Subcutaneous abdominal adipose tissue (tissue), 5 donors: ENCODE measurements around the gene USP2.
"Not testable (repeated sequence)": the region's sequence is repeated elsewhere in the genome, so short reads cannot be mapped to it uniquely, and the experiment has no call there.

Source experiments
- H3K27ac ChIP-seq: one replicate; pipeline ENCODE4 v1.7.0; 2013; ENCODE audit warnings: low read depth, mild to moderate bottlenecking, inconsistent platforms, low read length, moderate library complexity
- H3K27me3 ChIP-seq, 5 donors: one replicate each; pipeline ENCODE4 v1.7.0; 2013; ENCODE audit warnings: low read length in 5 of 5, inconsistent platforms in 1 of 5; ENCODE audit not compliant: control insufficient read depth in 5 of 5, insufficient read depth in 4 of 5
- H3K36me3 ChIP-seq, 5 donors: one replicate each; pipeline ENCODE4 v1.7.0; 2013; ENCODE audit warnings: low read length in 5 of 5; ENCODE audit not compliant: control insufficient read depth in 5 of 5, insufficient read depth in 5 of 5
- H3K4me1 ChIP-seq, 5 donors: one replicate each; pipeline ENCODE4 v1.7.0; 2013; ENCODE audit warnings: low read length in 5 of 5, mild to moderate bottlenecking in 3 of 5, moderate library complexity in 1 of 5; ENCODE audit not compliant: control insufficient read depth in 5 of 5, insufficient read depth in 5 of 5
- H3K4me3 ChIP-seq, 5 donors: one replicate each; pipeline ENCODE4 v1.7.0; 2013; ENCODE audit warnings: low read length in 5 of 5, low read depth in 1 of 5
- H3K9ac ChIP-seq, 5 donors: one replicate each; pipeline ENCODE4 v1.7.0; 2013; ENCODE audit warnings: low read length in 5 of 5, mild to moderate bottlenecking in 4 of 5, moderate library complexity in 3 of 5
- H3K9me3 ChIP-seq, 5 donors: one replicate each; pipeline ENCODE4 v1.7.0; 2013; ENCODE audit warnings: low read length in 5 of 5; ENCODE audit not compliant: control insufficient read depth in 5 of 5
- donor health status: healthy.
- donor health status: healthy.
- donor health status: healthy.
- donor health status: healthy.
- donor health status: healthy.

Gene USP2

GRCh38 chr11:119414321-119414720 lies 32.8 kb upstream of the USP2 start:
- Histone ChIP-seq H3K27me3 (peaks cover 0 to 17% (median 9%) of the 10 kb centered on the region in 5 donors), H3K9me3 (peaks cover 0 to 7% (median 3%) of the 10 kb centered on the region in 5 donors), H3K4me3 (no peak overlapping the region), H3K27ac (no peak overlapping the region), H3K4me1 (peaks cover 0 to 17% (median 0%) of the 10 kb centered on the region in 5 donors), H3K9ac (no peak overlapping the region), H3K36me3 (peaks cover 0 to under 1% (median 0%) of the 10 kb centered on the region in 5 donors)

GRCh38 chr11:119412072-119412471 lies 30.6 kb upstream of the USP2 start:
- no peak overlapping the region for H3K27ac ChIP-seq
- no peaks in the 10 kb centered on the region for H3K36me3 ChIP-seq
- H3K4me3 ChIP-seq, result no peak overlapping the region
- H3K27me3 ChIP-seq, result peaks cover 0 to 3% (median 0%) of the 10 kb centered on the region in 5 donors
- H3K9ac ChIP-seq, result no peak overlapping the region
- H3K4me1 ChIP-seq, result peaks cover 0 to 3% (median 0%) of the 10 kb centered on the region in 5 donors
- H3K9me3 ChIP-seq, result peaks cover 0 to 7% (median 3%) of the 10 kb centered on the region in 5 donors

GRCh38 chr11:119410501-119410900 lies 29.0 kb upstream of the USP2 start:
- Histone ChIP-seq H3K9me3 (peaks cover 0 to 7% (median 3%) of the 10 kb centered on the region in 5 donors), H3K27me3 (no peaks in the 10 kb centered on the region), H3K4me3 (no peak overlapping the region)

GRCh38 chr11:119409731-119410130 lies 28.2 kb upstream of the USP2 start:
- Histone ChIP-seq H3K4me1 (no peaks in the 10 kb centered on the region), H3K27ac (no peak overlapping the region), H3K9ac (no peak overlapping the region), H3K4me3 (no peak overlapping the region), H3K36me3 (no peaks in the 10 kb centered on the region), H3K27me3 (no peaks in the 10 kb centered on the region), H3K9me3 (peaks cover 0 to 7% (median 3%) of the 10 kb centered on the region in 5 donors)

More at GRCh38 chr11:119410501-119410900, 29.0 kb upstream of the USP2 start:
- H3K36me3 ChIP-seq, result no peaks in the 10 kb centered on the region
- H3K9ac ChIP-seq, result no peak overlapping the region
- H3K4me1 ChIP-seq, result no peaks in the 10 kb centered on the region
- H3K27ac ChIP-seq, result no peak overlapping the region

GRCh38 chr11:119406005-119406404 lies 24.5 kb upstream of the USP2 start:
- peaks cover 0 to 8% (median 3%) of the 10 kb centered on the region in 5 donors for H3K9me3 ChIP-seq
- no peaks in the 10 kb centered on the region for H3K27me3 ChIP-seq
- no peaks in the 10 kb centered on the region for H3K36me3 ChIP-seq
- no peak overlapping the region for H3K9ac ChIP-seq
- H3K4me1 ChIP-seq, result no peaks in the 10 kb centered on the region
- no peak overlapping the region for H3K27ac ChIP-seq
- H3K4me3 ChIP-seq, result no peak overlapping the region

GRCh38 chr11:119405448-119405847 lies 24.0 kb upstream of the USP2 start:
- H3K27ac ChIP-seq, H3K9ac ChIP-seq, H3K27me3 ChIP-seq, H3K4me1 ChIP-seq, H3K4me3 ChIP-seq, H3K36me3 ChIP-seq: not testable (repeated sequence)
- H3K9me3 ChIP-seq, result peaks cover 0 to 13% (median 9%) of the 10 kb centered on the region in 5 donors

- Histone ChIP-seq H3K27me3 (no peaks in the 10 kb centered on the region), H3K4me1 (no peaks in the 10 kb centered on the region), H3K36me3 (no peaks in the 10 kb centered on the region), H3K9ac (no peak overlapping the region), H3K4me3 (no peak overlapping the region), H3K27ac (no peak overlapping the region), H3K9me3 (peaks cover 0 to 17% (median 9%) of the 10 kb centered on the region in 5 donors)
These were observed 23.4 kb upstream of the USP2 start for GRCh38 chr11:119404872-119405271.

- peaks cover 3 to 27% (median 12%) of the 10 kb centered on the region in 5 donors for H3K9me3 ChIP-seq
- H3K27ac ChIP-seq, result no peak overlapping the region
- no peak overlapping the region for H3K9ac ChIP-seq
- no peaks in the 10 kb centered on the region for H3K4me1 ChIP-seq
- no peaks in the 10 kb centered on the region for H3K27me3 ChIP-seq
- H3K4me3 ChIP-seq, result no peak overlapping the region
- H3K36me3 ChIP-seq, result no peaks in the 10 kb centered on the region
These were observed 21.5 kb upstream of the USP2 start for GRCh38 chr11:119403021-119403420.

GRCh38 chr11:119402470-119402869 lies 21.0 kb upstream of the USP2 start:
- Histone ChIP-seq H3K36me3 (no peaks in the 10 kb centered on the region), H3K9me3 (peaks cover 3 to 27% (median 12%) of the 10 kb centered on the region in 5 donors), H3K27ac (no peak overlapping the region), H3K4me3 (no peak overlapping the region), H3K9ac (no peak overlapping the region), H3K27me3 (no peaks in the 10 kb centered on the region), H3K4me1 (no peaks in the 10 kb centered on the region)

GRCh38 chr11:119400860-119401259 lies 19.4 kb upstream of the USP2 start:
- H3K9me3 ChIP-seq, result peaks cover 3 to 27% (median 12%) of the 10 kb centered on the region in 5 donors
- H3K4me1 ChIP-seq, result no peaks in the 10 kb centered on the region
- H3K36me3 ChIP-seq, result no peaks in the 10 kb centered on the region
- no peak overlapping the region for H3K9ac ChIP-seq
- H3K27ac ChIP-seq, result no peak overlapping the region
- no peaks in the 10 kb centered on the region for H3K27me3 ChIP-seq
- no peak overlapping the region for H3K4me3 ChIP-seq
